Medulla oblongata (tissue), 1 donor: Measurements from ENCODE around the gene BBS9.

Experiments
- DNase-seq: peaks from one replicate; pipeline ENCODE4 v3.0.0-alpha.2; 2015; ENCODE audit errors: extremely low spot score

The BBS9 gene

DNA sequence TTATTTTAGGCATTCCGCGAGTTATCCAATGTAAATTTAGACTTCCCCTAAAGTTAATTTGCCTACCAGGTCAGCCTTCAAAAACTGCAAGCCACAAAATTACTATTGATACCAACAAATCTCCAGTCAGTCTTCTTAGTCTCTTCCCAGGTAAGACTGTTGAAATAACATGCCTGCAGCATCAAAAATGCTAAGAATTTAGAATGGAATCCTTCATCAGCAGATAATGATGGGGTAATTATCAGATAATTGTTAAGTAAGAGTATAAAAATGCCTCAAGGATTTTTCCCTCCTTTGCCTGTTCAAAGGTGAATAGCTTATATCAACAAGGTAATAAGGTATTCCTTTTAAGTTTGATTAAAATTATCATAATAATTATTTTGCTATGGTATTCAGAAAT is 228.5 kb downstream of the BBS9 start:
- DNase-seq = no peak

DNA sequence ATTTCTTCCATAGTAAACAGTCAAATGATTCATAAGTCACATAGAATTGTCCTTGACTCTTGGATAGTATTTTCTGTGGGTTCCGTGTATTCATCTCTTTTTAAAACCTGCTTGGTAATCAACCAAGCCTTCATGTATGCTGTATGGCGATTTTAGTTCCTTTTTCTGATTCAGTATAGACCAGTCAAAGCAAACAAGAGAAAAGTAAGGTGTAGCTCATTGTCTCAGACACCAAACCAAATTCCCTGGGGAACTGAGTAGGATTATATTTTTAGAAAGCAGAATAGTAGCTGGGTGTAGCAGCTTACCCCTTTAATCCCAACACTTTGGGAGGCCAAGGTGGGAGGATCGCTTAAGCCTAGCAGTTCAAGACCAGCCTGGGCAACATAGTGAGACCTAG is 240.5 kb downstream of the BBS9 start:
- DNase-seq = no peak

- no peak for DNase-seq
Observed at GRCh38 chr7:33373195-33373594, 243.8 kb downstream of the BBS9 start.

DNA sequence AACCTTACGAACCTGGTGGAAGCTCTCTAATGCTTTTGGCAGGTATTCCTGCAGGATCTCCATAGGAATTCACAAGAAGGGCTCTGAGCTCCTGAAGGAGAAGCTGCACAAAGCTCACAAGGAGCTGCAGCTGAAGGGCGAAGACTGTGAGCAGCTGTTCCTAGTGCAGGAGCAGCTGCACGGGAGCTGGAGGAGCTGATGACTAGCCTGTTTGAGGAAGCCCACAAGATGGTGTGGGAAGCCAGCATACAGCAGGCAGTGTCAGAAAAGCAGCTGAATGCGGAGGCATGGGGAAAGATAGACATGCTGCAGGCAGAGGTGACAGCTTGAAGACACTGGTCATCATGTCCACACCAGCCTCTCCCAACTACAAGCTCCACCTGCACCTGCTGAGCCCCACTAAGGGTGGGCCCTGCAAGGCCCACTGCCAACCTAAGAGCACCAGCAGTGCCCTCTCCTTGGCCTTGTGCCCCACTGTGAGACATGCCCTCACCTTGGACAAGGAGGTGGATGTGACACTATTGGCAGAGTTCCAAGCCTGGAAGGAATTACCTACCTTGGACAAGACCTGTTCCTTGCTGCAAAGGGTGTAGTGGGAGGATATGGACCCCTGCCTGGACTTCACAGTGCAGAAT is 250.6 kb downstream of the BBS9 start:
- DNase-seq = no peak

- no peak for DNase-seq
Observed at GRCh38 chr7:33388332-33388731, 259.0 kb downstream of the BBS9 start.

GRCh38 chr7:33392148-33392547 is 262.8 kb downstream of the BBS9 start:
- no peak for DNase-seq

DNA sequence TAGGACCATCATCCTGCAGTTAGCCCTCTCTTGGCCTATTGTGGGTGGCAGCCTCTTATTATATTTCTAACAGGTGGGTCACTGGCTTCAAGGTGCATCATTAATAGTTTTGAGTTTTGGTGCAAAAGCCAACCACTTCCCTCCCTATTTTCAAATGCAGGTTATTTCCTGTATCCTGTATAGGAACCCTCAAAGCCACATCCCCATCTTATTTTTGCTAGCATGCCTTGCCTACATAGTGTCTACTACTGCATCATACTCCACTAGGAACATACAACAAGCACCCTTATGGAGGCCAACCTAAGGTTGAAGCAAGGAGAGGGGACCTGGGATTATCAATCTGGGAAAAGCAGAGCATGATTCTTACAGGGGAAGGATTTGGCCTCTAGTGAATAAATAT is 264.4 kb downstream of the BBS9 start:
- DNase-seq = no peak

- DNase-seq = no peak
Observed at GRCh38 chr7:33395340-33395739, 266.0 kb downstream of the BBS9 start.

DNA sequence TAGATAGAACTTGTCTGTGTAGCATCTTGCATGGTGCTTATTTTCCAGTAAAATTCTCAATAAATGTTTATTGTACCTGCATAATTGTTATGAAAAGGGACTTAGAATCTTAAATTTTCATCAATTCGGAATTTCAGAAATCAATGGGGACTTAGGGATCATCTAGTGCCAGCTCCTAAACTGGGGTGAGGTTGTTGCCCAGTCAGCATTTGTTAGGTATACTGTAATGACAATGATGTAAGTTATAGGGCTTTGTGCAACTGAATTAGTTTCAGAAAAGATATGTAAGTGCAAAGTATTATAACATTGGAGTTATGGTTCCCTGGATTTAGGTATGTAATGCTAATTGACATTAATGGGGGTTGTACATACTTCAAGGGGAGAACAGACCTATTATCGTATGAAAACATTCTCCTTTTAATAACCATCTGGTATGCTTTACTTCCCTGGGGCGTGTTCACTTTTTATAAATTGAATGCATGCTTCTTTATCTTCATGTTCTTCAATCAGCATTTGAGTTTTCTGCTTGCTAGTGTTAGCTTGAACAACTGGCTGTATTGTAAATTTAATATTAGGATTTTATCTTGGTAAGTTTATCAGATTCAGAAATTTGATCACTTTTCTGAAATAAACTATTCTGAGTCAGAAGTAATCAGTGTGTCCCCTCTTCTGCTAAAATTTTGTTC is 270.3 kb downstream of the BBS9 start:
- DNase-seq = no peak

DNA sequence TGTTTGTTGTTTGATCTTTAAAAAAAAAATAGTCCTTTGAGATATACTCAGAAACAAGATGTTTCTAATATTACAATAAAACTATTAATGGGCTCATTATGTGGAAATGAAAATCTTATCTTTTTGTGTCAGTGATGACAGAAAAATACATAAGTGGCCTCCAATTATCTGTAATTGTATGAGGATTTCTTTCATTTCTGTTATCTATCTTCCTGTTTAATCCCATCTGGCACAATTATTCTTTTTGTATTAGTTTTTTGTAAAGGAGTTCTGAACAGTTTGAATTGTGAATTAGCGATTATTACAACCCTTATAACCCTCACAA is 270.8 kb downstream of the BBS9 start:
- DNase-seq = no peak

- no peak for DNase-seq
Observed at GRCh38 chr7:33410266-33410665, 280.9 kb downstream of the BBS9 start.

- DNase-seq = no peak
Observed at GRCh38 chr7:33411020-33411419, 281.7 kb downstream of the BBS9 start.

DNA sequence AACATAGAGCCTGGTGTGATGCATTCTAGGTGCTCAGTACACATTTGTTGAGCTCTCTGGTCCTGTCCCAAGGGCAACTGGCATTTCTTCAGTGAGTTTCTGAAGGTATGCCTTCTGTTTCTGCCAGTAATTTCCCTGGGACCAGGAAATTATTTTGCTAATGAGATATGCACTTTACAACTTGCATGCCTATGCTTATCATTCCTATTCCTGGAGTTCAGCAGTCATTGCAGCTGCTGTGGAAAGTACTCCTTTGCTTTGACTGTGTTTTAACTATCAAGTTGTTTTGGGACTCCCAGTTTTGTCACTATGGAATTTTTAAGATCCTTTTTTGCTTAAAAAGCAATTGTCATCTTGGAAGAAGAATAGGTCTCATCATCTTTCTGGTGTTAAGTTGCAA is 283.0 kb downstream of the BBS9 start:
- DNase-seq = no peak

DNA sequence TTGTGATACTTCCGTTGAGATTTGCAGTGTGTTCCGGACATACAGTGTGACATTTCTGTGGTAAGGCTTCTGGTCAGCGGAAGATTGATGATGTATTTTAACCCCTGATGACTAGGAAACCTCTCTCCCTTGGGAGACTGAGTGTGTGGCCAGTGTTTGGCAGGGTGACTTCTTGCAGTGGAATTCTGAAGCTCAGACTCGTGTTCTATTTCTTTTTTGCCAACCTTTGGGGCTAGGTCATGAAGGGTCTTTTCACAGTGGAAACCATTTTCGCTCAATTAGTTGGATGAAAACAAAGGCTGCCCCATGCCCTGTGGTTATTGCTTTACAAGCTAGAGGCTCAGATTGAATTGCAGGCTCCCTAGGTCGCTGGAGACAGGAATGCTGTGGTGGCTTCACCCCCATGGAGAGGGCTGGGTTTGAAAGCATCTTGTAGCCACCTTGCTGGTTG is 288.9 kb downstream of the BBS9 start:
- no peak for DNase-seq

GRCh38 chr7:33420311-33420940 is 291.1 kb downstream of the BBS9 start:
- no peak for DNase-seq

DNA sequence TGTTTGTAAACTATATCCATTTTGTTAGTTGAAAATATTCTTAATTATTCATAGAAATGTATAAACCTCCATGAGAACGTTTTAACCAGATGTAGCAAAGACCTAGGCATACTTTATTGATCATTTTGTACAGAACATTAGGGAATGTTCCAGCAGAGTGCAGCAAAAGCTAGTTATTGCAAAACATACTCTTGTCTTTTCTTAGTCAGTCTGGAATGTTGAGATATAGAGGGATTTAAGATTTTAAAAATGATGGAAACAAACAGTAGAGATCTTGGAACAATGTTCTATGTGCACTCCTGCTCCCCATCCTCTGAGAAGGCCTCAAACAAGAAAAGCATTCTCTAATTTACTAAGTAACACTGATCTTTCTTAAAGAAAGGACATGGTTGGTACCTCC is 292.1 kb downstream of the BBS9 start:
- DNase-seq = no peak

DNA sequence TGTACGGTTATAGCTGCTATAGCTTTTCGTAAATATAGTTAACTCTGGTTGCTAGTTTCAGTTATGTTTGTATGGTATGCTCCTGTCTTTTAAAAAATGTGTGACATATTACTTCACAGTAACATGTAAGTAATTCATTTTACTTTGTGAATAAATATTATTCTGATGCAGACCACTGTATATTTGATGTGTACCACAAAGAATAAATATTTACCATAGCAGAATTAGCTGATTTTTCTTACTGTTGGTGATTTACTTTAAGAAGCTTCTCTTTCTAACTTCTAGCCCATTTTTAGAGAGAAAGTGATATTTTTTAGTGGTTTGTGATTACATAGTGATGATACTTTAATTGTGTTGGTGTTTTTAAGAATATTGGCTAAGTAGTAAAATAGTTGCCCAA is 292.8 kb downstream of the BBS9 start:
- DNase-seq = no peak

- DNase-seq = no peak
Observed at GRCh38 chr7:33422825-33423645, 293.7 kb downstream of the BBS9 start.

DNA sequence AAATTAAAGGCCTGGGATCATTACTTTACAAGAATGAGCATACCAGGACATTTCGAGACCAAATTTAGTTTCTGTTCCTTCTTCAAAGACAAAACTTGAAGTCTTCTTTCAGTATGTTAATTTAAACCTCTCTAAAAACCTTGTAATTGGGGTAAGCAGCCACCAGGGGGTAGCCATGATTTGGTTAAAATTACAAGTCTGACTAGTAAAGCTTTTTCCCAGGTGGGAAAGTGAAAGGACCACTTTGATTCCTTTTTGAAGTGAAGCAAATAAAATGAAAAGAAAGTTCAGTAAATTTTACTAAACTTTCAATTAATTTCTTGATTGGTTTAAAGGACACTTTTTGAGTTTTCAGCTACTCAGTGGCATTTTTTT is 294.3 kb downstream of the BBS9 start:
- DNase-seq = no peak

DNA sequence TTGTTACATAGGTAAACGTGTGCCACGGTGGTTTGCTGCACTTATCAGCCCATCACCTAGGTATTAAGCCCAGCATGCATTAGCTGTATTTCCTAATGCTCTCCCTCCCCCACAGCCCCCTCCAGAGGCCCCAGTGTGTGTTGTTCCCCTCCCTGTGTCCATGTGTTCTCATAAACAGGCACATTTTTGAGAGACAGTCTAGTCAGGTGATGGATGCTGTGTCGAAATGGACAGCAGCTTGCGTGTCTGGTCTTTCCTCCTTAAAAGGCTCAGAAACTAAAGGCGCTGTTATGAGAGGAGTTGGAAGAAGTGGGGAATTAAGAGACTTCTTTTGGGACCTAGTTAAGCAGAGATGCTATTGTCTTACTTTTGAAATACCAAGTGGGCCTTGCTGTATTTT is 296.0 kb downstream of the BBS9 start:
- DNase-seq = no peak

GRCh38 chr7:33425929-33426678 is 296.7 kb downstream of the BBS9 start:
- no peak for DNase-seq

GRCh38 chr7:33428415-33428814 is 299.1 kb downstream of the BBS9 start:
- DNase-seq = no peak
